Erythroblast (primary cell): ENCODE measurements around the gene ATXN10.

Experiments
- GATA1 ChIP-seq: IDR thresholded peaks from 2 replicates; pipeline ENCODE4 v1.6.1; 2011; ENCODE audit warnings: low read depth, mild to moderate bottlenecking, control low read depth, low read length, moderate library complexity
- POLR2A ChIP-seq: IDR thresholded peaks from 2 replicates; pipeline ENCODE4 v1.6.1; 2011; ENCODE audit warnings: mild to moderate bottlenecking, low read length

DNA sequence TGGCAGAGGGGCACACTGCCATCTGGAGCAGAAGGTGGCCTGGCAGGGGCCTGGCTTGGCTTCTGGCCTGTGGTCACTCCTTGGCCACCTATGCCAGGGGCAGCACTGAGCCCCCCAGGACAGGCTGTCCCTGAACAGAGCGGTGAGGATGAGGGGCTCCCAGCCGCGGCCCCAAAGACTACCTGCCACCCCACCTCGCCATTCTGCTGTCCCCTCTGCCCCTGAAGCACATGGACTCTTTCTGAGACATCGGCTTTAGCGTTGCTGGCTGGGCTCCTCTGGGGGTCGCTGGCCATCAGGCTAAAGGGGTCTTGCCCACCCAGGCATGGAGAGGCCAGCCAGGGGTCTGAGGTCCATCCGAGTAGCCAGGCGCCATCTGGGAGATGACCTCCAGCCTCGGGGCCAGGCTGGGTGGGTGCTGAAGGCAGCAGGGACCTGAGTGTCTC is 217.5 kb downstream of the ATXN10 start:
- no peak for TF ChIP-seq POLR2A
- TF ChIP-seq GATA1 = no peak
